ENCODE measurements around the gene FOXF1. TPM values are rescaled to one million over a fixed set of nuclear protein-coding genes. Genes with fewer than 3 reads are reported as not detected.

FOXF1 gene
- total and polyA plus RNA-seq, 9 of the 15 experiments (the other 6 are each of a cell fraction or from before 2014, with no cell fraction given): 0.04 TPM; not detected in 8

GRCh38 chr16:86519649-86520316, 9.5 kb downstream of the FOXF1 start (continued):
- TF ChIP-seq STAG1 (CRISPR knock-in tag; IDR thresholded peaks at IDR 0.05; ENCODE audit: borderline replicate concordance): peak; percentile 52; the same call in 1 of the 2 replicates
- no peak for TF ChIP-seq ZC3H4 (CRISPR knock-in tag; IDR thresholded peaks at IDR 0.05; ENCODE audit: borderline replicate concordance)
- no peak for TF ChIP-seq ZFP1 (CRISPR knock-in tag; IDR thresholded peaks at IDR 0.05)
- TF ChIP-seq, protein P1, sequence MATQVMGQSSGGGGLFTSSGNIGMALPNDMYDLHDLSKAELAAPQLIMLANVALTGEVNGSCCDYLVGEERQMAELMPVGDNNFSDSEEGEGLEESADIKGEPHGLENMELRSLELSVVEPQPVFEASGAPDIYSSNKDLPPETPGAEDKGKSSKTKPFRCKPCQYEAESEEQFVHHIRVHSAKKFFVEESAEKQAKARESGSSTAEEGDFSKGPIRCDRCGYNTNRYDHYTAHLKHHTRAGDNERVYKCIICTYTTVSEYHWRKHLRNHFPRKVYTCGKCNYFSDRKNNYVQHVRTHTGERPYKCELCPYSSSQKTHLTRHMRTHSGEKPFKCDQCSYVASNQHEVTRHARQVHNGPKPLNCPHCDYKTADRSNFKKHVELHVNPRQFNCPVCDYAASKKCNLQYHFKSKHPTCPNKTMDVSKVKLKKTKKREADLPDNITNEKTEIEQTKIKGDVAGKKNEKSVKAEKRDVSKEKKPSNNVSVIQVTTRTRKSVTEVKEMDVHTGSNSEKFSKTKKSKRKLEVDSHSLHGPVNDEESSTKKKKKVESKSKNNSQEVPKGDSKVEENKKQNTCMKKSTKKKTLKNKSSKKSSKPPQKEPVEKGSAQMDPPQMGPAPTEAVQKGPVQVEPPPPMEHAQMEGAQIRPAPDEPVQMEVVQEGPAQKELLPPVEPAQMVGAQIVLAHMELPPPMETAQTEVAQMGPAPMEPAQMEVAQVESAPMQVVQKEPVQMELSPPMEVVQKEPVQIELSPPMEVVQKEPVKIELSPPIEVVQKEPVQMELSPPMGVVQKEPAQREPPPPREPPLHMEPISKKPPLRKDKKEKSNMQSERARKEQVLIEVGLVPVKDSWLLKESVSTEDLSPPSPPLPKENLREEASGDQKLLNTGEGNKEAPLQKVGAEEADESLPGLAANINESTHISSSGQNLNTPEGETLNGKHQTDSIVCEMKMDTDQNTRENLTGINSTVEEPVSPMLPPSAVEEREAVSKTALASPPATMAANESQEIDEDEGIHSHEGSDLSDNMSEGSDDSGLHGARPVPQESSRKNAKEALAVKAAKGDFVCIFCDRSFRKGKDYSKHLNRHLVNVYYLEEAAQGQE (IDR thresholded peaks at IDR 0.05; ENCODE audit: borderline replicate concordance): peak; percentile 52
- TF ChIP-seq, protein P1 (CRISPR knock-in tag; IDR thresholded peaks at IDR 0.05; ENCODE audit: low read depth): no peak
- no peak for TF ChIP-seq GABPB2 (CRISPR knock-in tag; conservative IDR thresholded peaks at IDR 0.05)
- TF ChIP-seq ZNF695 (CRISPR knock-in tag; IDR thresholded peaks at IDR 0.05): no peak
- no peak for TF ChIP-seq TEAD2 (tag; IDR thresholded peaks at IDR 0.05)
- TF ChIP-seq SRSF1 (IDR thresholded peaks at IDR 0.05; ENCODE audit: low read depth, low read length): no peak
- no peak for TF ChIP-seq ZNF551 (CRISPR knock-in tag; IDR thresholded peaks at IDR 0.05)
- TF ChIP-seq, protein P2, sequence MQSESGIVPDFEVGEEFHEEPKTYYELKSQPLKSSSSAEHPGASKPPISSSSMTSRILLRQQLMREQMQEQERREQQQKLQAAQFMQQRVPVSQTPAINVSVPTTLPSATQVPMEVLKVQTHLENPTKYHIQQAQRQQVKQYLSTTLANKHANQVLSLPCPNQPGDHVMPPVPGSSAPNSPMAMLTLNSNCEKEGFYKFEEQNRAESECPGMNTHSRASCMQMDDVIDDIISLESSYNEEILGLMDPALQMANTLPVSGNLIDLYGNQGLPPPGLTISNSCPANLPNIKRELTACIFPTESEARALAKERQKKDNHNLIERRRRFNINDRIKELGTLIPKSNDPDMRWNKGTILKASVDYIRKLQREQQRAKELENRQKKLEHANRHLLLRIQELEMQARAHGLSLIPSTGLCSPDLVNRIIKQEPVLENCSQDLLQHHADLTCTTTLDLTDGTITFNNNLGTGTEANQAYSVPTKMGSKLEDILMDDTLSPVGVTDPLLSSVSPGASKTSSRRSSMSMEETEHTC (IDR thresholded peaks at IDR 0.05): no peak
- peak; percentile 14; the same call in 1 of the 2 replicates for TF ChIP-seq CREM (IDR thresholded peaks at IDR 0.05; ENCODE audit: low read depth)
- peak; percentile 52 to 76 for TF ChIP-seq RAD21 (CRISPR knock-in tag; conservative IDR thresholded peaks at IDR 0.05 in 1 of 2, IDR thresholded peaks at IDR 0.05 in 1 of 2)

Measured in K562 (cell line).